Esophagus squamous epithelium (tissue), 4 donors: ENCODE data around the gene SH2D1B.

Experiments used
- CTCF ChIP-seq, 6 experiments: fragments of 450-650 bp in 4 of 6; fragments of 200-600 bp in 2 of 6; sonication (generic) in 2 of 6; IDR thresholded peaks; one replicate each; pipeline ENCODE4 v1.5.1; 2016 to 2019; ENCODE audit warnings: antibody characterized with exemption in 6 of 6, mild to moderate bottlenecking in 4 of 6, moderate library complexity in 4 of 6
- POLR2A ChIP-seq, 4 donors: fragments of 450-650 bp; IDR thresholded peaks; one replicate each; pipeline ENCODE4 v1.6.1; 2017; ENCODE audit warnings: antibody characterized with exemption in 4 of 4, mild to moderate bottlenecking in 4 of 4, moderate library complexity in 3 of 4

GRCh38 chr1:162388083-162388594, 23.8 kb downstream of the SH2D1B start:
- no peak for TF ChIP-seq POLR2A (IDR thresholded peaks at IDR 0.05)
- TF ChIP-seq CTCF (IDR thresholded peaks at IDR 0.05), result no peak
